ENCODE data around the gene PDGFC.
"Not testable (repeated sequence)": the region's sequence is repeated elsewhere in the genome, so short reads cannot be mapped to it uniquely, and the experiment has no call there.

The PDGFC gene

DNA sequence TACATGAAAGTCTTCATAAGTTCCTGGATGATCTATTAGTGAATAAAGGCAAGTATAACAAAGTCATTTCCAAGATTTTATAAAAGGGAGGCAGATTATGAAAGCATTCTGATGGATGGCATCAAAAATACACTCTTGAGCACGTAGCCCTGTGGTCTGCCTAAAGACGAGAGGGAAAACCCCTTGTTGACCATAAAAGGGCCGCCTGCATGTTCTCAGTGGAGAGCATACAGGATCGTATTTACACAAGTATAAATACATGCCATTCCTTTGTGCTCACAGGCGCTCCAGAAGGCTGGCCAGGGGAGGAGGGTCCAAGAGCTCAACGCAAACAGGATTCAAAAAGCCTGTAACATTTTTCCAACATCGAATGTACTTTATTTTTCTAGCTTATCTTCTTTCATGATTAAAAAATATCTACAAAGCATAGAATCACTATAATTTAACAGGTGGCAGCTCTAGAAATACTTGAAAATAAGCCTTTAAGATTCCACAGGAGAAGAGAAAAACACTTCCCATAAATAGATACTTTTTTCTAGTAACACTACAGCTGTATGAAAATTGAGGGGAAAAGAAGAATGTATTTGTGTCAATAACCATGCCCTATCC, 29.6 kb downstream of the PDGFC start:
- TF ChIP-seq, protein P1, sequence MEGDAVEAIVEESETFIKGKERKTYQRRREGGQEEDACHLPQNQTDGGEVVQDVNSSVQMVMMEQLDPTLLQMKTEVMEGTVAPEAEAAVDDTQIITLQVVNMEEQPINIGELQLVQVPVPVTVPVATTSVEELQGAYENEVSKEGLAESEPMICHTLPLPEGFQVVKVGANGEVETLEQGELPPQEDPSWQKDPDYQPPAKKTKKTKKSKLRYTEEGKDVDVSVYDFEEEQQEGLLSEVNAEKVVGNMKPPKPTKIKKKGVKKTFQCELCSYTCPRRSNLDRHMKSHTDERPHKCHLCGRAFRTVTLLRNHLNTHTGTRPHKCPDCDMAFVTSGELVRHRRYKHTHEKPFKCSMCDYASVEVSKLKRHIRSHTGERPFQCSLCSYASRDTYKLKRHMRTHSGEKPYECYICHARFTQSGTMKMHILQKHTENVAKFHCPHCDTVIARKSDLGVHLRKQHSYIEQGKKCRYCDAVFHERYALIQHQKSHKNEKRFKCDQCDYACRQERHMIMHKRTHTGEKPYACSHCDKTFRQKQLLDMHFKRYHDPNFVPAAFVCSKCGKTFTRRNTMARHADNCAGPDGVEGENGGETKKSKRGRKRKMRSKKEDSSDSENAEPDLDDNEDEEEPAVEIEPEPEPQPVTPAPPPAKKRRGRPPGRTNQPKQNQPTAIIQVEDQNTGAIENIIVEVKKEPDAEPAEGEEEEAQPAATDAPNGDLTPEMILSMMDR (IDR thresholded peaks at IDR 0.05; ENCODE audit: control insufficient read depth, insufficient read depth, low read depth, low read length, missing control alignments) = no peak
- DNase-seq (ENCODE audit: low read depth) = peak; percentile 42

GRCh38 chr4:156939801-156940200, 31.8 kb downstream of the PDGFC start:
- H3K4me3 ChIP-seq (ENCODE audit: control insufficient read depth, low read depth, low read length) = no peak overlapping the region
- TF ChIP-seq, protein P1 (IDR thresholded peaks at IDR 0.05; ENCODE audit: control insufficient read depth, insufficient read depth, low read depth, low read length, missing control alignments) = no peak
- DNase-seq (ENCODE audit: low read depth) = no peak

More for the DNA sequence above, 29.6 kb downstream of the PDGFC start:
- H3K4me3 ChIP-seq (ENCODE audit: control insufficient read depth, low read depth, low read length) = no peak overlapping the region

GRCh38 chr4:156939139-156939538, 32.5 kb downstream of the PDGFC start:
- DNase-seq (ENCODE audit: low read depth) = no peak
- H3K4me3 ChIP-seq (ENCODE audit: control insufficient read depth, low read depth, low read length) = no peak overlapping the region
- TF ChIP-seq, protein P1 (IDR thresholded peaks at IDR 0.05; ENCODE audit: control insufficient read depth, insufficient read depth, low read depth, low read length, missing control alignments) = no peak

- TF ChIP-seq, protein P1 (IDR thresholded peaks at IDR 0.05; ENCODE audit: control insufficient read depth, insufficient read depth, low read depth, low read length, missing control alignments) = no peak
- no peak overlapping the region for H3K4me3 ChIP-seq (ENCODE audit: control insufficient read depth, low read depth, low read length)
- no peak for DNase-seq (ENCODE audit: low read depth)
Measured at GRCh38 chr4:156934259-156934635, 37.4 kb downstream of the PDGFC start.

DNA sequence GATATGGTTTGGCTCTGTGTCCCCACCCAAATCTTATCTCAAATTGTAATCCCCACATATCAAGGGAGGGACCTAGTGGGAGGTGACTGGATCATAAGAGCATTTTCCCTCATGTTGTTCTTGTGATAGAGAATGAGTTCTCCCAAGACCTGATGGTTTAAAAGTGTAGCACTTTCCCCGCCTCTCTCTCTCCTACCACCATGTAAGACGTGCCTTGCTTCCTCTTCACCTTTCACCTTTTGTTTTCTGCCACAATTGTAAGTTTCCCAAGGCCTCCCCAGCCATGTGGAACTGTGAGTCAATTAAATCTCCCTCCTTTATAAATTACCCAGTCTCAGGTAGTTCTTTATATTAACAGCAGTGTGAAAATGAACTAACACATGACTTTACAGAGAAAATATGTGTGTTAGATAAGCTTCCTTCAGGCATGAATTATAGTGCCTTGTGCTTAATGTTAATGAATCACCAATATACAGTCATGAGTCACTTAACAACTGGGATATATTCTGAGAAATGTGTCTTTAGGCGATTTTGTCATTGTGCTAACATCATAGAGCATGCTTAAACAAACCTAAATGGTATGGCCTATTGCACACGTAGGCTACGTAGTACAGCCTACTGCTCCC, 37.9 kb downstream of the PDGFC start:
- peak; percentile 64 for DNase-seq (ENCODE audit: low read depth)
- TF ChIP-seq, protein P1 (IDR thresholded peaks at IDR 0.05; ENCODE audit: control insufficient read depth, insufficient read depth, low read depth, low read length, missing control alignments) = no peak
- H3K4me3 ChIP-seq (ENCODE audit: control insufficient read depth, low read depth, low read length) = no peak overlapping the region

DNA sequence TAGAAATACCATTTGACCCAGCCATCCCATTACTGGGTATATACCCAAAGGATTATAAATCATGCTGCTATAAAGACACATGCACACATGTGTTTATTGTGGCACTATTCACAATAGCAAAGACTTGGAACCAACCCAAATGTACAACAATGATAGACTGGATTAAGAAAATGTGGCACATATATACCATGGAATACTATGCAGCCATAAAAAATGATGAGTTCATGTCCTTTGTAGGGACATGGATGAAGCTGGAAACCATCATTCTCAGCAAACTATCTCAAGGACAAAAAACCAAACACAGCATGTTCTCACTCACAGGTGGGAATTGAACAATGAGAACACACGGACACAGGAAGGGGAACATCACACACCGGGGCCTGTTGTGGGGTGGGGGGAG, 39.2 kb downstream of the PDGFC start:
- DNase-seq (ENCODE audit: low read depth); H3K4me3 ChIP-seq (ENCODE audit: control insufficient read depth, low read depth, low read length): not testable (repeated sequence)

GRCh38 chr4:156931267-156931666, 40.3 kb downstream of the PDGFC start:
- no peak overlapping the region for H3K4me3 ChIP-seq (ENCODE audit: control insufficient read depth, low read depth, low read length)
- peak; percentile 57 for DNase-seq (ENCODE audit: low read depth)
- TF ChIP-seq, protein P1 (IDR thresholded peaks at IDR 0.05; ENCODE audit: control insufficient read depth, insufficient read depth, low read depth, low read length, missing control alignments) = no peak
